Tibial artery (tissue), 4 donors: ENCODE measurements around the gene CARMIL1.

Experiments
- DNase-seq, 2 donors: peaks; one replicate each; pipeline ENCODE4 v3.0.0-alpha.2; 2019
- H3K27ac ChIP-seq, 2 donors: fragments of 200-600 bp; sonication (generic) in 1 of 2; 1 replicate in 1 of 2; 2 replicates in 1 of 2; pipeline ENCODE4 v1.5.1; 2018 to 2019; ENCODE audit warnings: mild to moderate bottlenecking in 1 of 2
- H3K27me3 ChIP-seq, 2 donors: fragments of 200-600 bp; sonication (generic) in 1 of 2; one replicate each; pipeline versions ENCODE4 v1.5.1 to v1.6.0; 2016 to 2019
- H3K36me3 ChIP-seq, 3 donors: fragments of 200-600 bp; sonication (generic) in 2 of 3; one replicate each; pipeline ENCODE4 v1.5.1; 2016 to 2019; ENCODE audit warnings: mild to moderate bottlenecking in 2 of 3
- H3K4me1 ChIP-seq, 4 donors: fragments of 200-600 bp; sonication (generic) in 2 of 4; 1 replicate in 3 of 4; 2 replicates in 1 of 4; pipeline ENCODE4 v1.5.1; 2016 to 2019
- H3K4me3 ChIP-seq, 2 donors: fragments of 200-600 bp; sonication (generic) in 1 of 2; 1 replicate in 1 of 2; 2 replicates in 1 of 2; pipeline ENCODE4 v1.5.1; 2018 to 2019; ENCODE audit warnings: mild to moderate bottlenecking in 2 of 2
- H3K9me3 ChIP-seq, 3 donors: fragments of 200-600 bp; sonication (generic) in 1 of 3; one replicate each; pipeline ENCODE4 v1.5.1; 2016 to 2019
- CTCF ChIP-seq, 2 experiments: fragments of 200-600 bp in 1 of 2; fragments of 450-650 bp in 1 of 2; IDR thresholded peaks; one replicate each; pipeline ENCODE4 v1.5.1; 2017 to 2019; ENCODE audit warnings: antibody characterized with exemption in 2 of 2, mild to moderate bottlenecking in 1 of 2, moderate library complexity in 1 of 2
- intact Hi-C: fragments of 100-400 bp; cut with DNase I; formaldehyde crosslinking; loops from one replicate; pipeline ENCODE4 v1.15.0; 2023; ENCODE audit warnings: low total_unique reads

The CARMIL1 gene

GRCh38 chr6:25428758-25429317, 149.7 kb downstream of the CARMIL1 start:
- Histone ChIP-seq H3K36me3 (no peaks in the 10 kb centered on the region), H3K9me3 (no peaks in the 10 kb centered on the region), H3K27me3 (no peaks in the 10 kb centered on the region), H3K27ac (no peak overlapping the region), H3K4me1 (peaks cover 0 to 11% (median 0%) of the 10 kb centered on the region in 4 donors), H3K4me3 (no peak overlapping the region)
- intact Hi-C loops = no loop called here
- TF ChIP-seq CTCF (IDR thresholded peaks at IDR 0.05) = no peak
- no peak for DNase-seq

GRCh38 chr6:25431306-25431974, 152.3 kb downstream of the CARMIL1 start:
- intact Hi-C loops = no loop called here

GRCh38 chr6:25431975-25432307, 152.8 kb downstream of the CARMIL1 start:
- intact Hi-C loops = no loop called here
- Histone ChIP-seq H3K4me1 (peaks cover 0 to 11% (median 0%) of the 10 kb centered on the region in 4 donors), H3K27me3 (no peaks in the 10 kb centered on the region), H3K9me3 (no peaks in the 10 kb centered on the region), H3K4me3 (no peak overlapping the region), H3K27ac (no peak overlapping the region), H3K36me3 (no peaks in the 10 kb centered on the region)
- DNase-seq = no peak
- TF ChIP-seq CTCF (IDR thresholded peaks at IDR 0.05) = no peak

More at GRCh38 chr6:25431306-25431974, 152.3 kb downstream of the CARMIL1 start:
- no peaks in the 10 kb centered on the region for H3K9me3 ChIP-seq
- H3K27me3 ChIP-seq = no peaks in the 10 kb centered on the region
- TF ChIP-seq CTCF (IDR thresholded peaks at IDR 0.05) = no peak
- H3K4me1 ChIP-seq = peaks cover 0 to 11% (median 0%) of the 10 kb centered on the region in 4 donors
- no peak for DNase-seq
- no peak overlapping the region for H3K4me3 ChIP-seq
- H3K27ac ChIP-seq = no peak overlapping the region
- no peaks in the 10 kb centered on the region for H3K36me3 ChIP-seq

GRCh38 chr6:25434921-25435320, 155.7 kb downstream of the CARMIL1 start:
- Histone ChIP-seq H3K36me3 (peaks cover 0 to 8% (median 7%) of the 10 kb centered on the region in 3 donors), H3K27ac (no peak overlapping the region), H3K4me1 (no peaks in the 10 kb centered on the region), H3K4me3 (no peak overlapping the region), H3K9me3 (no peaks in the 10 kb centered on the region), H3K27me3 (no peaks in the 10 kb centered on the region)
- no peak for DNase-seq
- intact Hi-C loops = no loop called here
- TF ChIP-seq CTCF (IDR thresholded peaks at IDR 0.05) = no peak

- Histone ChIP-seq H3K36me3 (peaks cover 0 to 8% (median 7%) of the 10 kb centered on the region in 3 donors), H3K9me3 (no peaks in the 10 kb centered on the region), H3K27me3 (no peaks in the 10 kb centered on the region), H3K4me3 (no peak overlapping the region), H3K4me1 (no peaks in the 10 kb centered on the region), H3K27ac (no peak overlapping the region)
- TF ChIP-seq CTCF (IDR thresholded peaks at IDR 0.05) = no peak
- DNase-seq = no peak
- intact Hi-C loops = no loop called here
These were observed 156.3 kb downstream of the CARMIL1 start for GRCh38 chr6:25435416-25435985.
